Type B pancreatic cell (in vitro differentiated cells): ENCODE data around the gene KCNJ4. TPM values are rescaled to one million over a fixed set of nuclear protein-coding genes. Genes with fewer than 3 reads are reported as not detected.

ENCODE experiments used
- DNase-seq: peaks from one replicate; pipeline ENCODE4 v3.0.0; 2021; ENCODE audit warnings: mixed read lengths; ENCODE audit not compliant: unreplicated experiment; ENCODE audit errors: extremely low spot score
- H3K27ac Mint-ChIP-seq: 2 replicates; pipeline ENCODE4 v1.8.0; 2021; ENCODE audit warnings: mild to moderate bottlenecking, mixed read lengths
- H3K27me3 Mint-ChIP-seq: 2 replicates; pipeline ENCODE4 v1.8.0; 2021; ENCODE audit warnings: mixed read lengths
- H3K36me3 Mint-ChIP-seq: 2 replicates; pipeline ENCODE4 v1.8.0; 2021; ENCODE audit warnings: mixed read lengths
- H3K4me1 Mint-ChIP-seq: one replicate; pipeline ENCODE4 v1.8.0; 2021; ENCODE audit warnings: mixed read lengths; ENCODE audit not compliant: unreplicated experiment
- H3K4me3 Mint-ChIP-seq: 2 replicates; pipeline ENCODE4 v1.8.0; 2021; ENCODE audit warnings: mild to moderate bottlenecking, mixed read lengths
- H3K9me3 Mint-ChIP-seq: 2 replicates; pipeline ENCODE4 v1.8.0; 2021; ENCODE audit warnings: mixed read lengths
- long read RNA-seq: library from polyadenylated mRNA; unstranded; transcript quantifications from one replicate; pipeline ENCODE4 v2.0.0, GENCODE V29; 2020
- total RNA-seq: library from RNA; stranded (reverse); gene quantifications from 2 replicates; pipeline ENCODE4 v1.2.1, GENCODE V29; 2021; ENCODE audit warnings: low replicate concordance
- TF ChIP-seq, protein P1 (sequence below): fragments of 200-600 bp; sonication (generic); conservative IDR thresholded peaks from 2 replicates; pipeline ENCODE4 v1.5.0; 2021; ENCODE audit warnings: antibody characterized with exemption, mild to moderate bottlenecking

The KCNJ4 gene
- total RNA-seq, result 1.3 and 2.0 TPM in 2 replicates
- long read RNA-seq, result 0 reads

DNA sequence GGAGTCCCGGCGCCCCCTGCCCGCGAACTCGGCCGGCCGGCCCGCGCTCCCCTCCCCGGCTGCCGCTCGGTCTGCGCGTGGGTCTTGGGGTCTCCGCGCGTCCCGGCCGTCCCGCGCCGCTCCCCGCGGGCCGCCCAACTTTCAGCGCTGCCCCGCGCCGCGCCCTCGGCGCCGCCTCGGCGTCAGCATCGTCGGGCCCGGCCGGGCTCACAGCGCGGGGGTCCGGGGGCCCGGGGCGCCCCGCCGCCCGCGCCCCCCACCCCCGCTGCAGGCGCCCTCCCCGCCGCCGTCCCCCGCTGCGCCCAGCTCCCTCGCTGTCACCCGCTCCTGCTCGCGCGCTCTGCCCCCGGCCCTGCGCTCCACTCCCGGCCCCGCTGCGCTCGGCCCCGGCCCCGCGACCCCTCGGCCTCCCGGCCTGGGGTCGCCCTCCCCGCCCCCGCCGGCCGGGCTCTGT is at the start of gene KCNJ4:
KCNJ4 (minus strand) TSS at position 124 of the 454 bp plus-strand sequence. CDS start 27,067 bp downstream, outside the sequence.
- Mint-ChIP-seq H3K27ac (no peak within 1 kb of the TSS), H3K27me3 (peaks cover 64% of the 10 kb centered on the region)

DNA sequence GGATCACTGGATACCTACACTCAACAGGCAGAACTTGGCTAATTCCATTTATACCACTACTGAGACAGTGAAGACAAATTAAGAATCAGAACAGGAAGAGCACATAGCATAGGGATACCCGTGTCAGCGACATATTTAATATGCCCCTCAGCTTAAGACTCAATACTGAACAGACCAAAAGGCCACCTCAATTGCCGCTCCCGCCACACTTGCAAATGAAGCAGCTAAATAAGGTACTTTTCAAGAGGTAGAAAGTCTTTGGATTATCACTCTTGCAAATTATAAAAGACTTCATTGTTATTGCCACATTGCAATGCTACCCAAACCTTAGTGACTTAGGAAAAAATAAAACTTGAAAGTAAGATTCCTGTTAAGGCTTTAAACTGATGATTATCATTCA is 48.0 kb upstream of the KCNJ4 start:
- Mint-ChIP-seq H3K9me3 (peaks cover 4% of the 10 kb centered on the region), H3K36me3 (peaks cover 64% of the 10 kb centered on the region), H3K27ac (peak overlapping the region; percentile 93)

More for the DNA sequence above, at the start of gene KCNJ4:
- TF ChIP-seq, protein P1, sequence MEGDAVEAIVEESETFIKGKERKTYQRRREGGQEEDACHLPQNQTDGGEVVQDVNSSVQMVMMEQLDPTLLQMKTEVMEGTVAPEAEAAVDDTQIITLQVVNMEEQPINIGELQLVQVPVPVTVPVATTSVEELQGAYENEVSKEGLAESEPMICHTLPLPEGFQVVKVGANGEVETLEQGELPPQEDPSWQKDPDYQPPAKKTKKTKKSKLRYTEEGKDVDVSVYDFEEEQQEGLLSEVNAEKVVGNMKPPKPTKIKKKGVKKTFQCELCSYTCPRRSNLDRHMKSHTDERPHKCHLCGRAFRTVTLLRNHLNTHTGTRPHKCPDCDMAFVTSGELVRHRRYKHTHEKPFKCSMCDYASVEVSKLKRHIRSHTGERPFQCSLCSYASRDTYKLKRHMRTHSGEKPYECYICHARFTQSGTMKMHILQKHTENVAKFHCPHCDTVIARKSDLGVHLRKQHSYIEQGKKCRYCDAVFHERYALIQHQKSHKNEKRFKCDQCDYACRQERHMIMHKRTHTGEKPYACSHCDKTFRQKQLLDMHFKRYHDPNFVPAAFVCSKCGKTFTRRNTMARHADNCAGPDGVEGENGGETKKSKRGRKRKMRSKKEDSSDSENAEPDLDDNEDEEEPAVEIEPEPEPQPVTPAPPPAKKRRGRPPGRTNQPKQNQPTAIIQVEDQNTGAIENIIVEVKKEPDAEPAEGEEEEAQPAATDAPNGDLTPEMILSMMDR, result no peak
- Mint-ChIP-seq H3K4me1 (peaks cover 23% of the 10 kb centered on the region), H3K9me3 (no peaks in the 10 kb centered on the region), H3K36me3 (no peaks in the 10 kb centered on the region), H3K4me3 (peak within 1 kb of the TSS; percentile 89)
- DNase-seq, result no peak

DNA sequence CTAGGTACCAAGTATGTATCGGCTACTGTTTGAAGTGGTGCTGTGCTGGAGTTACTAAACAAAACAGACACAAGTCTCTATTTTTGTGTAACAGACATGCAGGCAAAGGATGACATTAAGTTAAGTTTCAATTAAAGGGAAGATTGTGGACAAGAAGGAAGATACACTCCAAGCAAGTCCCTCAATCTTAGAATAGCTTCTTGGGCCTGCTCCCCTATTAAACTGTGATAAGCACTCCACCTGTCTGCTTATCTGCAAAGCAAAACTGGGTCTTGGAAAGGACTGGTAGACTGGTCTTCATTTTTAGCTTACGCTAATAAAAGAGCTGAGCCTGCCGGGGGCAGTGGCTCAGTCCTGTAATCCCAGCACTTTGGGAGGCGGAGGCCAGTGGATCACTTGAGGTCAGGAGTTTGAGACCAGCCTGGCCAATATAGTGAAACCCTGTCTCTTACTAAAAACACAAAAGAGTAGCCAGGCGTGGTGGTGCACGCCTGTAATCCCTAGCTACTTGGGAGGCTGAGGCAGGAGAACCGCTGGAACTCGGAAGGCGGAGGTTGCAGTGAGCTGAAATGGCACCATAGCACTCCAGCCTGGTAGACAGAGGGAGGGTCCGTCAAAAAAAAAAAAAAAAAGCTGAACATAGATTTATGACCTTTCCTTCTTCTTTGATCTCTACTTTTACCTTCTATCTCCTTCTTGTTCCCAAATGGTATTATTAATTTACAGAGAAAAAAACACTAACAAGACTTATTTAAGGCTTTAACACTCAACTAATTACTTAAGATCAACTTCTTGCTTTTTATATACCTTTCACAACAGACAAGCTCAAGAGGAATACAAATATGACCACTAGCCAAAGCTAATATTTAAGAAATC is 47.0 kb upstream of the KCNJ4 start:
- peaks cover 4% of the 10 kb centered on the region for H3K9me3 Mint-ChIP-seq
- H3K36me3 Mint-ChIP-seq, result peaks cover 67% of the 10 kb centered on the region
- TF ChIP-seq, protein P1, result no peak
- peaks cover 34% of the 10 kb centered on the region for H3K4me1 Mint-ChIP-seq
- peak overlapping the region; percentile 93 for H3K27ac Mint-ChIP-seq
- no peak for DNase-seq
- peak overlapping the region; percentile 92 for H3K4me3 Mint-ChIP-seq
- peaks cover 7% of the 10 kb centered on the region for H3K27me3 Mint-ChIP-seq

More for the DNA sequence above, 48.0 kb upstream of the KCNJ4 start:
- H3K4me3 Mint-ChIP-seq, result peak overlapping the region; percentile 92
- TF ChIP-seq, protein P1, result no peak
- no peak for DNase-seq
- H3K27me3 Mint-ChIP-seq, result peaks cover 7% of the 10 kb centered on the region
- peaks cover 34% of the 10 kb centered on the region for H3K4me1 Mint-ChIP-seq

DNA sequence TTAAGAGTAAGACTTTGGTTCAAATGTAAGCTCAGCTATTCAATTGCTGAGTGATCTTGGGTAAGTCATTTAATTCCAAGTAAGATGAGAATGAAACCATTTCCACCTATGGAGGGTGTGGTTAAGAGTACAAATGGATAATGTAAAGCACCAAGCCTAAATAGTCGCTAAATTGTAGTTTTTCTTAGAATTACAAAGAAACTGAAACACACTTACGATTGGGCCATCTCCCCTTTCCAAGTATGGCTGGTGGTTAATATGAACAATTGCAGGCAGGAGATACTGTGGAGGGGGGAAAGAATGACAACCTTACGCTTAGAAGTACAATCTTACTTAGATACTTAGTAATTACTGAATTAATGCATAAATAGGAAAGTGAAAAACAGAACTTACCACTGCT is 42.9 kb upstream of the KCNJ4 start:
- peaks cover 53% of the 10 kb centered on the region for H3K36me3 Mint-ChIP-seq
- TF ChIP-seq, protein P1, result no peak
- H3K9me3 Mint-ChIP-seq, result no peaks in the 10 kb centered on the region
- H3K4me1 Mint-ChIP-seq, result peaks cover 17% of the 10 kb centered on the region
- H3K4me3 Mint-ChIP-seq, result no peak overlapping the region
- no peak for DNase-seq
- no peaks in the 10 kb centered on the region for H3K27me3 Mint-ChIP-seq
- no peak overlapping the region for H3K27ac Mint-ChIP-seq

DNA sequence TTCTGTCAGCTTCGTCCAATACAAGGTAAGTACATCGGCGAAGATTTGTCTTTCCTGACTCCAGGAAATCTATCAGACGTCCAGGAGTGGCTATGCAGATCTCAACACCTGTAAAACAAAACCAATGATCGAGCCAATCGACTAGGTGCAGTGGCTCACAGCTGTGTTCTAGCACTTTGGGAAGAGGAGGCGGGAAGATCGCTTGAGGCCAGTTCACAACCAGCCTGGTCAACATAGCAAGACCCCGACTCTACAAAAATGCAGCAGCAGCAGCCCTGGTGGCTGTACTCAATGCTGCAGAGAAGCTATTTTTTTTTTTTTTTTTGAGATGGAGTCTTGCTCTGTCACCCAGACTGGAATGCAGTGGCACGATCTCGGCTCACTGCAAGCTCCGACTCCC is 39.9 kb upstream of the KCNJ4 start:
- no peaks in the 10 kb centered on the region for H3K27me3 Mint-ChIP-seq
- no peaks in the 10 kb centered on the region for H3K9me3 Mint-ChIP-seq
- TF ChIP-seq, protein P1, result peak; percentile 53
- H3K4me3 Mint-ChIP-seq, result no peak overlapping the region
- H3K27ac Mint-ChIP-seq, result no peak overlapping the region
- H3K36me3 Mint-ChIP-seq, result peaks cover 54% of the 10 kb centered on the region
- H3K4me1 Mint-ChIP-seq, result no peaks in the 10 kb centered on the region
- DNase-seq, result no peak
